Transverse colon (tissue), 4 donors: Measurements from ENCODE around the gene EFCAB7.

ENCODE experiments used
- CTCF ChIP-seq, 5 experiments: fragments of 200-600 bp in 3 of 5; fragments of 450-650 bp in 2 of 5; sonication (generic) in 3 of 5; IDR thresholded peaks; 1 replicate in 2 of 5; 2 replicates in 3 of 5; pipeline ENCODE4 v1.5.1; 2016 to 2017; ENCODE audit warnings: antibody characterized with exemption in 5 of 5, inconsistent platforms in 3 of 5, mild to moderate bottlenecking in 2 of 5, moderate library complexity in 1 of 5
- POLR2A ChIP-seq: fragments of 450-650 bp; IDR thresholded peaks from one replicate; pipeline ENCODE4 v1.6.1; 2016; ENCODE audit warnings: antibody characterized with exemption, mild to moderate bottlenecking, moderate library complexity
- POLR2AphosphoS5 ChIP-seq, 3 donors: sonication (generic); formaldehyde crosslinking; IDR thresholded peaks; one replicate each; pipeline ENCODE4 v1.6.1; 2016; ENCODE audit warnings: antibody characterized with exemption in 3 of 3

- TF ChIP-seq POLR2AphosphoS5 (IDR thresholded peaks at IDR 0.05) (no peak), CTCF (IDR thresholded peaks at IDR 0.05) (no peak), POLR2A (no peak)
Observed at GRCh38 chr1:63559357-63559756, 36.0 kb downstream of the EFCAB7 start.
